GM18517 (cell line): ENCODE measurements around the gene S100A13.
"Not testable (repeated sequence)": the region's sequence is repeated elsewhere in the genome, so short reads cannot be mapped to it uniquely, and the experiment has no call there.

Source experiments
- ATAC-seq: cut with Tn5 transposase; IDR thresholded peaks from one replicate; pipeline ENCODE4 v1.9.1; 2021; ENCODE audit warnings: mild to moderate bottlenecking, moderate library complexity; ENCODE audit not compliant: unreplicated experiment

Gene S100A13

GRCh38 chr1:153626904-153627714 is at the start of gene S100A13:
Gene S100A13 (minus strand): TSS chr1:153627505. CDS start chr1:153626472, 1,033 bp downstream.
- ATAC-seq, result no peak

GRCh38 chr1:153673511-153673910 is 46.2 kb upstream of the S100A13 start:
- ATAC-seq, result no peak

GRCh38 chr1:153671628-153672353 is 44.5 kb upstream of the S100A13 start:
- ATAC-seq, result not testable (repeated sequence)

GRCh38 chr1:153670859-153671627 is 43.7 kb upstream of the S100A13 start, which contains the start of gene ILF2:
Gene ILF2 (minus strand): TSS chr1:153670993. CDS start chr1:153670922, 71 bp downstream.
- ATAC-seq, result peak; percentile 96

- no peak for ATAC-seq
These were observed 43.1 kb upstream of the S100A13 start for GRCh38 chr1:153670257-153670858.

- ATAC-seq, result no peak
These were observed 42.3 kb upstream of the S100A13 start for GRCh38 chr1:153669606-153670005.

GRCh38 chr1:153668672-153669071 is 41.4 kb upstream of the S100A13 start:
- not testable (repeated sequence) for ATAC-seq

GRCh38 chr1:153667439-153667838 is 40.1 kb upstream of the S100A13 start:
- ATAC-seq, result no peak

GRCh38 chr1:153663211-153663610 is 35.9 kb upstream of the S100A13 start:
- ATAC-seq, result no peak

- no peak for ATAC-seq
These were observed 35.0 kb upstream of the S100A13 start for GRCh38 chr1:153662269-153662668.

- ATAC-seq, result no peak
These were observed 33.9 kb upstream of the S100A13 start for GRCh38 chr1:153661111-153661708.

GRCh38 chr1:153659656-153660055 is 32.4 kb upstream of the S100A13 start:
- no peak for ATAC-seq

GRCh38 chr1:153659175-153659534 is 31.9 kb upstream of the S100A13 start:
- no peak for ATAC-seq

- peak; percentile 83 for ATAC-seq
These were observed 31.3 kb upstream of the S100A13 start, which contains the start of gene SNAPIN for GRCh38 chr1:153658400-153659174. Gene SNAPIN (plus strand): TSS chr1:153658703. CDS start chr1:153658744, 41 bp downstream.

GRCh38 chr1:153655333-153655732 is 28.0 kb upstream of the S100A13 start:
- ATAC-seq, result no peak

GRCh38 chr1:153652805-153653500 is 25.6 kb upstream of the S100A13 start:
- ATAC-seq, result no peak

- no peak for ATAC-seq
These were observed 24.5 kb upstream of the S100A13 start for GRCh38 chr1:153651771-153652170.

- ATAC-seq, result no peak
These were observed 22.5 kb upstream of the S100A13 start for GRCh38 chr1:153649863-153650235.
